Endodermal cell (in vitro differentiated cells): ENCODE results near the gene NAA35. TPM values are rescaled to one million over a fixed set of nuclear protein-coding genes. Genes with fewer than 3 reads are reported as not detected.

ENCODE experiments used
- DNase-seq: peaks from one replicate; pipeline ENCODE4 v3.0.0-alpha.2; 2017
- H3K27ac ChIP-seq: 2 replicates; pipeline ENCODE4 v1.5.1; 2013; ENCODE audit warnings: mild to moderate bottlenecking, low read depth, low read length, moderate library complexity
- H3K27me3 ChIP-seq: 2 replicates; pipeline ENCODE4 v1.6.1; 2013; ENCODE audit warnings: mild to moderate bottlenecking, low read length, moderate library complexity; ENCODE audit not compliant: insufficient read depth, control insufficient read depth, poor library complexity, severe bottlenecking
- H3K36me3 ChIP-seq: 2 replicates; pipeline ENCODE4 v1.7.0; 2013; ENCODE audit warnings: mild to moderate bottlenecking, low read length, moderate library complexity; ENCODE audit not compliant: control insufficient read depth, insufficient read depth
- H3K4me1 ChIP-seq: one replicate; pipeline ENCODE4 v1.7.0; 2013; ENCODE audit warnings: low read length; ENCODE audit not compliant: control insufficient read depth, insufficient read depth
- H3K4me3 ChIP-seq: 2 replicates; pipeline ENCODE4 v1.5.1; 2013; ENCODE audit warnings: mild to moderate bottlenecking, low read length, moderate library complexity
- H3K9ac ChIP-seq: 2 replicates; pipeline ENCODE4 v1.6.1; 2013; ENCODE audit warnings: mild to moderate bottlenecking, low read length, moderate library complexity; ENCODE audit not compliant: poor library complexity, severe bottlenecking; ENCODE audit errors: extremely low read depth
- H3K9me3 ChIP-seq: 2 replicates; pipeline ENCODE4 v1.6.1; 2013; ENCODE audit warnings: mild to moderate bottlenecking, low read length, moderate library complexity; ENCODE audit not compliant: control insufficient read depth
- H3K27ac Mint-ChIP-seq: 2 replicates; pipeline ENCODE4 v1.8.0; 2020; ENCODE audit warnings: mixed read lengths
- H3K27me3 Mint-ChIP-seq: 2 replicates; pipeline ENCODE4 v1.8.0; 2021; ENCODE audit warnings: mild to moderate bottlenecking, mixed read lengths; ENCODE audit not compliant: insufficient read depth
- H3K36me3 Mint-ChIP-seq: 2 replicates; pipeline ENCODE4 v1.8.0; 2020; ENCODE audit warnings: low read depth, mixed read lengths
- H3K4me1 Mint-ChIP-seq: 2 replicates; pipeline ENCODE4 v1.8.0; 2020; ENCODE audit warnings: mixed read lengths
- H3K4me3 Mint-ChIP-seq: 2 replicates; pipeline ENCODE4 v1.8.0; 2020; ENCODE audit warnings: mild to moderate bottlenecking, moderate library complexity, mixed read lengths
- H3K9me3 Mint-ChIP-seq: 2 replicates; pipeline ENCODE4 v1.8.0; 2020; ENCODE audit warnings: mild to moderate bottlenecking, mixed read lengths
- WGBS, 2 experiments: methylation state at CpG; one replicate each; pipeline versions ENCODE4 v1.1.5 to v1.1.7; 2013; ENCODE audit warnings: missing lambda C conversion rate in 2 of 2, mixed read lengths in 1 of 2; ENCODE audit not compliant: insufficient coverage in 1 of 2, insufficient read length in 1 of 2; 5-methylcytosine and 5-hydroxymethylcytosine counted together
- total RNA-seq, 2 donors: library from RNA; stranded (reverse); fragmentation: NEBNext Ultra II Directional in 1 of 2; extraction: Animal tissue kit (Norgen Biotek cat#: 25700) in 1 of 2; gene quantifications; 2 replicates in 1 of 2; 3 replicates in 1 of 2; pipeline ENCODE4 v1.2.1, GENCODE V29; 2021
- TF ChIP-seq, protein P1 (sequence below): fragments of 200-600 bp; sonication (generic); conservative IDR thresholded peaks from 2 replicates; pipeline ENCODE4 v1.5.0; 2021; ENCODE audit warnings: antibody characterized with exemption, mild to moderate bottlenecking

NAA35 gene
- total RNA-seq, 2 donors from 2014 or later, result 30.3 to 31.4 TPM

DNA sequence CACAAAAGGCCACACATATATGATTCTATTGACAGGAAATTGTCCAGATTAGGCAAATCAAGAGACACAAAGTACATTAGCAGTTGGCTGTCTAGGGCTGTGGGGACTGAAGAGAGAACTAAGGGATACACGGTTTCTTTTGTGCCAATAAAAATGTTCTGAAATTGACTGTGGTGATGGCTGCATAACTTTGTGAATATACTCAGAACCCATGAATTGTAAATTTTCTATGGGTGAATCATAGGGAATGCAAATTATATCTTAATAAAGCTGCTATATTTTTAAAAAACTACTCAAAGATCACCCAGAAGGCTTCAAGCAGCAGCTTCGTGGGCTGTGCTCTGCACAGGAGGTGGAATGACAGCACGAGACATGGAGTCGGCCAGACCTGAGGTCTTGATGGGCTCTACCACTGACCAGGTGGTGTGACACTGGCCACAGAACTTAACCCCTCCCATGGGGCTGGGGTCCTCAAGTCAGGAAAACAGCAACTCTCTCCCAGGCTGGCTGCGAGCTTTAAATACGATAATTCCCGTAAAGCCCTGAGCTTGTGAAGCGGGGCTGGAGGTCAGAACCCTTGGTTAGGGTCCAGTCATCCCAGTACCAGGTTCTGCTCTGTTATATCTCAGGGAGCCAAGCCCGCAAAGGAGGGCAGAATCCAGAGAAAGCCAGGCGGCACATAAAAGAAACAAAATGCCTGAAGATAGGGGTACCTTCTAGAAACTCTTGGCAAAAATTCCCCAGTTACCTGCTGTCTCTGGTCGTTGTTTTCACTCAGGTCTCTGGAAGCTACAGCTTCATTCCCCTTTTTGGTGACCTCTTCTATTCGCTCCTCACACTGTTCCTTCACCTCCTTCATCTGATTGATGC is 99.3 kb downstream of the NAA35 start:
- no peaks in the 10 kb centered on the region for H3K27me3 ChIP-seq
- H3K4me1 ChIP-seq, result peaks cover 4% of the 10 kb centered on the region
- H3K9ac ChIP-seq, result no peak overlapping the region
- Mint-ChIP-seq H3K4me3 (no peak overlapping the region), H3K27ac (no peak overlapping the region), H3K27me3 (no peaks in the 10 kb centered on the region), H3K9me3 (peaks cover 2% of the 10 kb centered on the region), H3K4me1 (peaks cover 13% of the 10 kb centered on the region), H3K36me3 (peaks cover 33% of the 10 kb centered on the region)
- 86 to 95% methylated on average over 12 of the region's 12 CpGs for whole genome bisulfite sequencing, 2 experiments
- DNase-seq, result no peak
- H3K27ac ChIP-seq, result no peak overlapping the region
- peaks cover 8% of the 10 kb centered on the region for H3K36me3 ChIP-seq
- H3K4me3 ChIP-seq, result no peak overlapping the region
- H3K9me3 ChIP-seq, result no peaks in the 10 kb centered on the region
- TF ChIP-seq, protein P1, sequence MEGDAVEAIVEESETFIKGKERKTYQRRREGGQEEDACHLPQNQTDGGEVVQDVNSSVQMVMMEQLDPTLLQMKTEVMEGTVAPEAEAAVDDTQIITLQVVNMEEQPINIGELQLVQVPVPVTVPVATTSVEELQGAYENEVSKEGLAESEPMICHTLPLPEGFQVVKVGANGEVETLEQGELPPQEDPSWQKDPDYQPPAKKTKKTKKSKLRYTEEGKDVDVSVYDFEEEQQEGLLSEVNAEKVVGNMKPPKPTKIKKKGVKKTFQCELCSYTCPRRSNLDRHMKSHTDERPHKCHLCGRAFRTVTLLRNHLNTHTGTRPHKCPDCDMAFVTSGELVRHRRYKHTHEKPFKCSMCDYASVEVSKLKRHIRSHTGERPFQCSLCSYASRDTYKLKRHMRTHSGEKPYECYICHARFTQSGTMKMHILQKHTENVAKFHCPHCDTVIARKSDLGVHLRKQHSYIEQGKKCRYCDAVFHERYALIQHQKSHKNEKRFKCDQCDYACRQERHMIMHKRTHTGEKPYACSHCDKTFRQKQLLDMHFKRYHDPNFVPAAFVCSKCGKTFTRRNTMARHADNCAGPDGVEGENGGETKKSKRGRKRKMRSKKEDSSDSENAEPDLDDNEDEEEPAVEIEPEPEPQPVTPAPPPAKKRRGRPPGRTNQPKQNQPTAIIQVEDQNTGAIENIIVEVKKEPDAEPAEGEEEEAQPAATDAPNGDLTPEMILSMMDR, result no peak

DNA sequence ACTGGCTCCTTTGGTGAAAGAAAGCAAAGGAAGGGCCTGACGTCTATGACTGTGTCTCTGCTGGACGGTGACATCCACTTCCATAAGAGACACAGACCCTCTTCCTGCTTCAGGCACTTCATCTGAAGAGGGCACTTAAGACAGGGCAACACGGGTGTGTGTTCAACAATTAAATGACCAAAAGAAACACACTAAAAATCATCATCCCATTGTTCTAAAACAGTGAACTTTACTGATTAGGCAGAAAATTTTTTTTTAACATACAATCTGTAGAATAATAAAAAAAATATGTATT is 99.9 kb downstream of the NAA35 start:
- H3K36me3 Mint-ChIP-seq, result peaks cover 37% of the 10 kb centered on the region
- Histone ChIP-seq H3K27me3 (no peaks in the 10 kb centered on the region), H3K4me1 (peaks cover 4% of the 10 kb centered on the region), H3K4me3 (no peak overlapping the region), H3K9me3 (no peaks in the 10 kb centered on the region), H3K9ac (no peak overlapping the region), H3K27ac (no peak overlapping the region), H3K36me3 (peaks cover 8% of the 10 kb centered on the region)
- no peak for DNase-seq
- H3K27ac Mint-ChIP-seq, result no peak overlapping the region
- peaks cover 9% of the 10 kb centered on the region for H3K4me1 Mint-ChIP-seq
- no peak overlapping the region for H3K4me3 Mint-ChIP-seq
- TF ChIP-seq, protein P1, result no peak
- H3K27me3 Mint-ChIP-seq, result no peaks in the 10 kb centered on the region
- 72 to 94% methylated on average over 2 to 3 of the region's 3 CpGs for WGBS, 2 experiments
- peaks cover 2% of the 10 kb centered on the region for H3K9me3 Mint-ChIP-seq

DNA sequence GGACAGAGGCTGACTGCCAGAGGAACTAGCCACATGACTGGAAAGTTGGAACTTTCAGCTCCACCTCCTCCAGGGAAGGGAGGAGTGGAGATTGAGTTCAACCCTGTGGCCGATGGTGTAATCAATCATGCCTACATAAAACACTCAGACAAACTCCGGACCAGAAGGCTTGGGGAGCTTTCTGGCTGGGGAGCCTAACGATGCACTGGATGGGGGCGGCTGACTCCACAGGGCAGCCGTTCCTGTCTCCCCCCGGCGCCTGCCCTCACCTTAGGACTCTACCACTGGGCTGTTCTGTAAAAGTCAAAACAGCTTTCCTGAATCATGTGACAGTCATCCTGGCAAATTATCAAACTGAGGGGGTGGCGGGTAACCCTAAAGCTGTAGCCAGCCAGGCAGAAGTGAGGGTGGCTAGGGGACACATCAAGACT is 100.4 kb downstream of the NAA35 start:
- Mint-ChIP-seq H3K27ac (peak overlapping the region; percentile 21), H3K27me3 (no peaks in the 10 kb centered on the region), H3K4me1 (peaks cover 4% of the 10 kb centered on the region), H3K4me3 (no peak overlapping the region), H3K36me3 (peaks cover 37% of the 10 kb centered on the region), H3K9me3 (peaks cover 2% of the 10 kb centered on the region)
- 81 to 87% methylated on average over 8 of the region's 8 CpGs for WGBS, 2 experiments
- H3K27me3 ChIP-seq, result no peaks in the 10 kb centered on the region
- peaks cover 8% of the 10 kb centered on the region for H3K36me3 ChIP-seq
- H3K9me3 ChIP-seq, result no peaks in the 10 kb centered on the region
- no peaks in the 10 kb centered on the region for H3K4me1 ChIP-seq
- no peak overlapping the region for H3K9ac ChIP-seq
- no peak for DNase-seq
- H3K27ac ChIP-seq, result no peak overlapping the region
- TF ChIP-seq, protein P1, result no peak
- H3K4me3 ChIP-seq, result no peak overlapping the region
